HG02840 (cell line): Measurements from ENCODE around the gene RWDD1.

Source experiments
- ATAC-seq: cut with Tn5 transposase; IDR thresholded peaks from one replicate; pipeline ENCODE4 v1.9.1; 2021; ENCODE audit warnings: mild to moderate bottlenecking, moderate library complexity, moderate number of reproducible peaks; ENCODE audit not compliant: unreplicated experiment, low FRiP score

The RWDD1 gene

DNA sequence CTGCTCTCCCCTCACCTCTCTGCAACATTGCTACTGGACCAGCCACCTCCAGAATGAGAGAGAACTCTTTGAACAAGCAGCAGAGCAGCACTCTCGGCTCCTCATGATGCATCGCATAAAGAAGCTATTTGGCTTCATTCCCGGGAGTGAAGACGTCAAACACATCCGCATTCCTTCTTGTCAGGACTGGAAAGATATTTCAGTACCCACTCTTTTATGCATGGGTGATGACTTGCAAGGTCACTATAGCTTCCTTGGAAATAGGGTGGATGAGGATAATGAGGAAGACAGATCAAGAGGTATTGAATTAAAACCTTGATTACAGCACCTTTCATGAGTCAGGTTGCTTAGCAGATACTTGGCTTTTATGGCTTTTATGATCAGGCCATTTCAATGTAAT, 13.4 kb upstream of the RWDD1 start:
- no peak for ATAC-seq

DNA sequence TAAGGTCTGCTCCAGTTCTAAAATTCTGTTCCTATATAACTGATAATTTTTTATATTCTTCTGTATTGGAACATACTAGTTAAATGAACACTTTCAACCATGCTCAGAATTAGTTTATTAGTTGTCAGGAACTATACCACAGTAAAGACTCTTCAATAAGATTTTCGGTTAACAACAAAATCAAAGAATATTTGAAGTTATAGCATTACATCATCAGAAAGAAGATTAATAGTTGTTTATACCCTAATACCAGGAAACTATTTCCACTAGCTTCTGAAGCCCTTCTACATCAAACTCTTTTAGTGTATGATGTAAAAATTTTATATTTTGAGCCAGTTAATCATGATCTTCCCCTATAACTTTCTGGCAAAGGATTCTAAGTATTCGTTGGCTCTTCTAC, 11.2 kb upstream of the RWDD1 start:
- no peak for ATAC-seq

DNA sequence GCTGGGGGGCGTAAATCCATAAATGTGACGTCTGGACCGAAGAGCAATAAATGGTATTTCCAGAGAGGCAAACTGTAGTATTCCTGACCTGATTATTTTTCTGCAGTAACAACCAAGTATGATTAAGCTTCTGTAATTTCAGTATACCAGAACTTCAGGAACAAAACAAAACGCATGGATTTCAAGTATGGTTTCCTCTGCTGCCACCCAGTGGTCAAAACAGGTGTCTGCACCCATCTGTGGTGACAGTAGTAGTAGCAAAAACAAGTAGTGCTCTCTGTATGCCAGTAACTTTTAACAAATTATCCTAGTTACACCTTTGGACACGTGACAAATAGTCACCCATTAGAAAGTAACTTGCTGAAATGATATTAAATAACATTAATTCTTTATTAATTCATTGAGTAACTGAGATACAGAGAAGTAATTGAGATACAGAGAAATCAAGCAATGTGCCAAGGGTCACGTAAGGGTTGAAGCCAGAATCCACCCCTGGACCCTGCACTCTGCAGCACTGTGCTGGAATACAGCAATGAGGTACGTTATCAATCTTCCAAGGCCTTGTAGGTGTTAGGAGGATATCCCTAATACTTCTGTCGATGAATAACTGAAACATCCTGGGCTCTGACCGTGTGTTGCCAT, 9.8 kb upstream of the RWDD1 start:
- ATAC-seq: no peak

DNA sequence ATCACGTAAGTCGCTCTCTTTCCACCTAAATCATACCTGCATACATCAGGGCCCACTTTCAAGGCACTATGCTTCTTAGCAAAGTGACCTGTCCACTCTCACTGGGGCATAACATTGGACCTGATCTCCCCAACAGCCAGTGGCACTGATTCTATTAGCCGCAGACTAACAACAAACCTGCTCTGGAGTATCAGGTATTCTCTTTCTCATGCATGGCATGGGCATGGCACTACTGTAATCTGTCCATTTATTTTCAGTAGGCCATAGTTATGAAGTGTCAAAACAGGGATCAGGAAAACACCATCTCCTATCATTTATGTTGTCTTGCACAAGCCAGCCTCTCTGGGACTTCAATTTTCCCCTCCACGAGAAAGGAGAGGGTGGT, 9.3 kb upstream of the RWDD1 start:
- no peak for ATAC-seq

DNA sequence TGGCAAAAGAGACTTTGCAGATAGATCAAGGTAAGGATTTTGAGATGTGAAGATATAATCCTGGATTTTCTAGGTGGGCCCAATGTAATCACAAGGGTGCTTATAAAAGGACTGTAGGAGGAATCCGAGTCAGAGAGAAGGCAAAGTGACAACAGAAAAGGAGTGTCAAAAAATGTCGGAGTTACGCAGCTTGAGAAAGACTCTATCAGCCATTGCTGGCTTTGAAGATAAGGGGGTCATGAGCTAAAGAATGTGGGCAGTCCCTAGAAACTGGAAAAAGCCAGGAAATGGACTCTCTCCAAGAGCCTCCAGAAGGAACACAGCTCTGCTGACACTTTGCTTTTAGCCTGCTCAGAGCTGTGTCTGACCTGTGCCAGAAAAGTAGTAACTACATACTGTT, 8.7 kb upstream of the RWDD1 start:
- ATAC-seq: no peak

DNA sequence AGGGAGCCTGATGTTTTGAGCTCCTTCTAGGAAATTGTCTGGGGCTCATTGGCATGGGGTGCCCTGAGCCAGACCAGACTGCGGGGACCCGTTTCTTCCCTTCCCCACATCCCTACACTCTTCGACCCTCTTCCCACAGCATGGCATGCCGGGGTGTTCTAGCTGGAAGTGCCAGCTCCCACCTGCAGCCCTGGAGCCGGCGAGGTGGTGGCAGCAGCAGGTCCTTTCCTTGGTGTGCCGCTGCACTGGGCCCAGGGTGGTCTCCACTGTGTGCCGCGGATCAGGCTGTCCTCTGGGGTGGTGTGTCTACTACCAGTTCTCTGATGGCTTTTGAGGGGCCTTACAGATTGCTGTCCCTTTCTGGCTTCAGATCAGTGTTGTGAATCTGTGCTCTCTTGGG, 7.5 kb upstream of the RWDD1 start:
- ATAC-seq: no peak

DNA sequence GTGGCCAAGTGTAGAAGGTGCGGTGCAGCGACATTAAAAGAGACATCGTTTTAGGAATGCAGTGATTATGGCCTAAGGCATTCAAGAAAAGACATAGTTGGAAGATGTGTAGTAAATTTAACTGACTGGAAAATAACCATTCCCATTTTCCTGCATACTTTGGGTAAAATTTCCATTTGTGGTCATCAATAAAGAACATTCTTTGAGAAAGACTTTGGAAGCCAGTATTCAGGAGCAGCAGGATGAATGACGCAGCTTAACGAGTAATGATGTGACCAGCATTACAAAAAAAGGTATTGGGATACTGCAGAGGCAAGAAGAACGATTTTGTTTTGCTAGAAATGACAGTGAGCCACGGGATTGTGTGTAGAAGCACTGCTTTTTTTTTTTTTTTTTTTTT, 7.0 kb upstream of the RWDD1 start:
- no peak for ATAC-seq

DNA sequence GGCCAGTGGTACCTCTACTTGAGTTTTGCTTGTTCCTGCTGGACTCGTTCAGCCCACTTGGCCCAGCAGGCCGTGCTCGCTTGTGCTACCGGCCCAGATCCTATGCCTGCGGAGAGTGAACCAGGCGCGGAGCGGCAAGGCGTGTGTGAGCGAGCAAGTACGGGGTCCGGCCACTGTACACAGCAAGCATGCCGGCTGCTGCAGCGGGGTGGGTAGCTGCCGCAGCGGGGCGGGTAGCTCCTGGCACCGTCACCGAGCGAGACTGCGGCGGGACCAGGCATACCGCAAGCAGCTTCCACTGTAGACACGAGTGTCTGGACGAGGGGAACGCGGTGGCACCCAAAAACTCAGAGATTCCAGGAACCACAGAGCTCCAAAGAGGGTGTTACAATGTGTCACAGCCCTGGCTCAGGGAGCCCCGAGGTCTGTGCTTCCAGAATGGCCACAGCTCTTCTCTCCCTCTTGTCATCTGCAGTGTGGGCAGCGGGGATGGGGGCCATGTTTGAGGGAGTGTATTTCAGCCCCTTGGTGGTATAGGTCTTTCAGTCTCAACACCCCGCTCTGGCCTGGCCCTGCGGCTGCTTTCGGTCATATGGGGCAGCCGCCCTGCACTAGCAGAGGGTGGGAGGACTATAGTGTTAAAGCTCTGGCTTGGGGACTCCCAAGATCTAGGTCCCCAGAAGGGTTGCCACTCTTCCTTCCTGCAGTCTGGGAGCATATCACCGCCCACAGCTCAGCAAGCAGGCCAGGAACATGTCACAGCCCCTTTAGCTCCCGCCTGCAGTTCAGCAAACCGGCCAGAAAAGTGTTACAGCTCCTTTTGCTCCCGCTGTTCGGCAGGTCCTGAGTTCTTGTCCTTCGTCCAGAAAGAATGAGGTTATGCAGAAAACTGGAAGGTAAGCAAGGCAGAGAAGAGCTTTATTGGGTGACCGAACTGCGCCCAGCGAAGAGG, 6.1 kb upstream of the RWDD1 start:
- no peak for ATAC-seq

DNA sequence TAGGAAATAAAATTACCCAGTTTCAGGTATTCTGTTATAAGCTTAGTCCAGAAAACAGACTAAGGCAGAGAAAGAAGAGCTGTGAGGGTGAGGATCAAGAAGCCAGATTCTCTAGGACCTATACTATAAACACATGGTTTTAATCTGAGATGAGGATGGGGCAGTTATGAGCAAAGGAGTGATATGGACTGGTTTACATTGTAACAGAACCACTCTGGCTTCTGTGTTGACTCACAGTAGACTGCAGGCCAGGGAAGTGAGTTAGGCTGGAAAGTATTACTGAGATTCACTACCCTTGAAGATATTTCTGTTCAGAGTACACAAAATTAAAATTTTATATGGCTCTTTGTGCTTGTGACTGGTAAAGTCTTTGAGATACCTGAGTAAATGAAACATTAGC, 3.2 kb upstream of the RWDD1 start:
- no peak for ATAC-seq

DNA sequence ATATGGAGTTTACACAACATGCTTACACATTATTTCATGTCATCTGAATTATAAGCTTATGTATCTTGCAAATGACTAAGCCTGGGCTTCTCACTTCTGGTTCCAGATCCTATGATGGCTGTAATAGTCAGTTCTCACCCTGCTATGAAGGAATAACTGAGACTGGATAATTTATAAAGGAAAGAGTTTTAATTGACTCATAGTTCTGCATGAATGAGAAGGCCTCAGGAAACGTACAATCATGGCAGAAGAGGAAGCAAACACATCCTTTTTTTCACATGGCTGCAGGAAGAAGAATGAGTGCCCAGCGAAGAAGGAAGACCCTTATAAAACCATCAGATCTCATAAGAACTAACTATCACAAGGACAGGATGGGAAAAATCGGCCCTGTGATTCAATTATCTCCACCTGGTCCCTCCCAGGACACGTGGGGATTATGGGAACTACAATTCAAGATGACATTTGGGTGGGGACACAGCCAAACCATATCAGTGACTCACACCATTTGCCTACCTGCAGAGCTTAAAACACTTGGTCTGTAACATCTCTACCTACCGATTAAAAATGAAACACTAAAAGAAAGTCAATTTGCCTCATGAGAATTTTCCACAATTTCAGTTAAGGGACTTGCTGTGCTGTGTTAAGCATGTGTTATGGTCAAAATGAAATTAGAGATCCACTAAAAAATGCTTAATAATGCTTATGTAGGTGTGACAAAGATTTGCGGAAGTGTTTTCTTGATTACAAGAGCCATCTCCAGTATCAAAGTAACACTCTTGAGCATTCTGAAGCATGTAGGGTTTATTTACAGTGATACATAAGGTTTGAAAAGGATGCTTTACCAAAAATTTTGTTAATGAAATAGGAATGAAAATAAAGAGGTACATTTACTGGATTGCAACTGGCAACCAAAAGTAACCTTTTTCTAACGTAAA, 2.2 kb upstream of the RWDD1 start:
- no peak for ATAC-seq

DNA sequence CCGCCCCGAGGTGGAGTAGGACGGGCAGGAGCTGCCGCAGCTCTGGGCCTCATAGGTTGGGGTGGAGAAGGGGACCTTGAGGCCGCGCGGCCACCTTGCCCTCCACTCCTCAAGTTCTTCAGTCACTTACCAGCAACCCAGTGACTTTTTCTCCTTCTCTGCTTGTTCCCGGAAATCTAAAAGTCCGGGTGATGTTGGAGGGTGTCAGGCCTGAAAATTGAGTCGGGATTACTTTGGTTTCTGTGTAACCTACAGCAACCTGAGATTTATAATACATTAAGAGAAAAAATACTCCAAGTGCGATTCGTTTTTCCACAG, 338 bp downstream of the RWDD1 start:
- ATAC-seq: no peak

DNA sequence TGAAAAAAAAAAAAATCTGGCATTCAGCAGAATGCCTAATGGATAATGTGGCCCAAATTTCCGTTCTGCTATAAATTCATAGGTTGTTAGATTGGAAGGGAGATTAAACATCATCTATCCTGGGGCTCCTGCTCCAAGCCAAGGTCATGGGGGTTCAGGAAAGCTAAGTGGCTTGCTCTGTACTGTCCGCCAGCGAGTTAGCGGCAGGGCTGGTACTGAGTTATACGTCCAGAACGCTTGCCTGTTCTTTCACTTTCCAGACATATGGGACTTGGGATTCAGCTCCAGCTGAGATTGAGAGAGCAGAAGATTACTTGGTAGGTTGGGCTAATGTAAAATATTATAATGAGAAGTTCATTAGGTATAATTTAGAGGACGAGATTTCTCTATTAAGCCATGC, 858 bp downstream of the RWDD1 start:
- ATAC-seq: no peak

DNA sequence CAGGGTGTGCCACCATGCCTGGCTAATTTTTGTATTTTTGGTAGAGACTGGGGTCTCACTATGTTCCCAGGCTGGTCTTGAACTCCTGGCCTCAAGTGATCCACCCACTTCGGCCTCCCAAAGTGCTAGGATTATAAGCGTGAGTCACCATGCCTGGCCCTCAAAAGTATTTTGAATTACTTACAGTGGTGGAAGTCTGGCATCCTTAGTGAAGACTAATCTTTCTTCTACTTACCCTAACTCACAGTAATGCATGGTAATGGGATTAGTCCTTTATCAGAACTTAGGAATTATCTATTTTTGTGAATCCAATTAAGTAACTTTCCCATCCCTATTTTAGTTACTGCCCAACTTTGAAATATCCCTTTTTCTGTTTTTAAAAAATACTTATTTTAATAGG, 3.9 kb downstream of the RWDD1 start:
- no peak for ATAC-seq

DNA sequence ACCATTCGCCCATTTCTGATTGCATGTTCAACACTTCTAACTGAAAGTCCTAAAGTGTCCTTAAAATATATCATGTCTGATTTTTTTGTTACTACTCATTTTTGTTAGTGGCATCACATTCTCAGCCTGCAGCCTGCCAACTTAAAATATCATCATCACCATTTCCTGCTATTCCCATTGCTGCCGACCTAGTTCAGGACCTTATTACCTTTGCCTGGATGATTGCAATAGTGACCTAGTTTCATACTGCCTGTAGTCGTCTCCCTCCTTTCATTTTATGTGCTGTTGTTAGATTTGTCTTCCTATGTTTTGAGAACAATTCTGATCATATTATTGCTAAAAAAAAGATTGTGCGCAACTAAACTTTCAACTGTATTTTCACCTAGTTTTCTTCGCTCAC, 6.2 kb downstream of the RWDD1 start:
- no peak for ATAC-seq

DNA sequence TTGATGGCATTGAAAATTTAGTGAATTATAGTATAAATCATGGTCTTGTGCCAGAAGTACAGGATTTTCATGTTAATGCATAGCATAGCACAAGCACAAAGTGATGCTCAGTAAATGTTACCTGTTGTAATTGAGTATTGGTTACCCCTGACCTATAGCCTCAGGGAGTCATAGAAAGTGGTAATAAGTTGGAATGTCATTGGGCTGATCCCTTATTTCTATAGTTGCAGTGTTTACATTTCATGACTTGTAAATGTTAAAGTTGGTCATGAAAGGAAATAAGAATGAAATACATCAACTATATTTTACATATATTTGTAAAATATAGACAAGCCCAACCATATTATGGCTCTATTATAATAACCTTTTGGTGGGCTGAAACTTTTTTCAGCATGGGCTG, 7.0 kb downstream of the RWDD1 start:
- no peak for ATAC-seq

DNA sequence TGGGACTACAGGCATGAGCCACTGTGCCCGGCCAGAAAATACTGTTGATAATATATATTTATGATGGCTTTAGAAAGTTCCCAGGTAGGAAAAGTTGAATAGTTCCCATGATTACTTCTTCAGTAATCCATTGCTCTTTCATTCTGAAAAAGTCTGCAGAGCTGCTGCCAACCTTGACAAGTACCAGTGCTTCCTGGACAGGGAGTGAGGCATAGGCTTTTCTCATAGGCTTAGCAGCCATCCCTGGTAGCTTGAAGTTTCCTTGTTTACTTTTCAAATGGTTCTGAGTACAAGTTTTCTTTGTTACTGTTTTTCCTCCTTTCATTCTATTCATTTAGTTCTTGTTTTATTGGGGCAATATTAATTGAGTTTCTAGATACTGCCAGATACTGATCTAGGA, 7.8 kb downstream of the RWDD1 start:
- no peak for ATAC-seq

DNA sequence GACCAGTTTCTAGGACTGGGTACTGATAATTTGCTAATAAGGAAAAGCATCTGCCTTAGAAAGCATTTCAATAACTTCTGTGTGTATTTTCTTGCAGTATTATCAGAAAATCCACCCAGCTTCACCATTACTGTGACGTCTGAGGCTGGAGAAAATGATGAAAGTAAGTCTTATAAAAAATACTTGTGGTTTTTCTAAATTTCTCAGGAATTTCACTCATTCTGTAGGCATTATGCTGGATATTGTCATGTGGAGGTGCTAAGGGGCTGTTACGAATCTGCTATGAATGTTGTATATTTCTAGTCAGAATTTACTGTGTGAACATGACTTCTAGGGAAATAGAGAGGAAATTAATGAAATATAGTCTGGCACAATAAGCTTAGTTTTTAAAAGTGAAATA, 8.9 kb downstream of the RWDD1 start:
- ATAC-seq: no peak

DNA sequence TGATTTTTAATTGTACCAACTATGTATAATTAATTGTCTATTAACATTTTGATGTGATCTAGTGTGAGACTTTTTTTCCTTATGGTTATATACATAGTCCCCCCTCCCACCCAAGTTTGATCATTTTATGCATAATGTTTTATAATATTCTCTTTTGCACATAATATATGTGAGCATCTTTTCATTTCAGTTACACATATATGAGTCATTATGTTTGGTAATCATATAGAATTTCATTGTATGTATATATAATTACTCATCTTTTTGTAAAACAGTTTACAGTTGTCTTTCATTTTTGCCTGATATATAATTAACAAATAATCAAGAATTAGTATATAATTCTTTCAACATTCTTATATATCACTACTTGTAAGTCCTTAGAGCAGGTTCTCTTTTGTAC, 15.0 kb downstream of the RWDD1 start:
- ATAC-seq: no peak

DNA sequence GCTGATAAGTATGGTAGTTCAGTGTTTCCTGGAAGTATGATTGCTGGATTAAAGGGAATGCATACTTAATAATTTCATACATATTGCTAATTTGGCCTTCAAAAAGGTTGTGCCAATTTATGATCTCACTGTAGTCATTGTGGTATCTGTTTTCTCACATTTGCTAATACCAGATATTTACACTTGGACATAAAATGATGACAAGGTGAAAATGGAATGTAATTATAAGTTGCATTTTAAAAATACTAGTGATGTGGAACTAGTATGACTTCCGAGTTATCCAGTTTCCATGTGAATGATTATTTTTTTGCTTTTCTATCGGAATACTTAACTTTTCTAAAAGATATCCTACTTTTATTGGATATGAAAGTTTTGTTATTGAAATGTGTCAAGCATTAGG, 15.4 kb downstream of the RWDD1 start:
- ATAC-seq: no peak

DNA sequence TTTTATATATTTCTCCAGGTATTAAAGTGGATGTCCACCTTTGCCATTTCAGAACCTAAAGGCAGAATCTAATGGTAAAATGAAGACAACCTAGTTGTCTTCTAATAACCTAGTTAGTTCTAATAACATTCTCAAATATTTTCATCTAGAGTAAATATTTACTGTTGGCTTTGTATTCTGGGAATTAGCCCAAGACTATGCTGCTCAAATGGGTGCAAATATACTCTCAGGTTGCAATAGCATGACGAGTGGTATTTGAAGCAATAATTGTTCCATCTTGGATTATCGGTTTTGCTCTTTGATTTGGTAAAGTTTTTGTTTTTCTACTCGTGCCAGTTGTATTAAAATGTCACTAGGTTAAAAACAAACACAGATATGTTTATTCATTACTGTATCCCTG, 23.9 kb downstream of the RWDD1 start:
- ATAC-seq: no peak

DNA sequence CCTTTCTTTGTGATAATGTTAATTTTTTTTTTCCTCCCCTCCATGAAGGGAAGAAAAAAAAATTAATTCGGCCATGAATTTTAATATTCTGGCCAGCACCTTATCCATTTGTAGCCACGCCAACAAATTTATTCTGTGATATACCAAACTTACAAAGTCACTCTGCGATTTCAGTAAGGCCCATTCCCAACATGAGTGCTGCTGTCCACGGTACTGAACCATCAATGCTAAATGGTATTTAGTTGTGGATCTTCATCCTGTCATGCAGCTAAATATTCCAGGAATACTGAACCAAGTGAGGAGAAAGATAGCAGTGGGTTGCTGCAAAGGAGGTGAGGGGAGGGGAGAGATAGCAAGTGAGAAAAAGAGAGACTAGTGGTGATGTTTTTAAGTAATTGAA, 25.5 kb downstream of the RWDD1 start:
- ATAC-seq: no peak
